GM18520 (cell line): ENCODE results near the gene ECE1.

ENCODE experiments used
- ATAC-seq: cut with Tn5 transposase; IDR thresholded peaks from one replicate; pipeline ENCODE4 v1.9.1; 2021; ENCODE audit not compliant: unreplicated experiment

Gene ECE1

DNA sequence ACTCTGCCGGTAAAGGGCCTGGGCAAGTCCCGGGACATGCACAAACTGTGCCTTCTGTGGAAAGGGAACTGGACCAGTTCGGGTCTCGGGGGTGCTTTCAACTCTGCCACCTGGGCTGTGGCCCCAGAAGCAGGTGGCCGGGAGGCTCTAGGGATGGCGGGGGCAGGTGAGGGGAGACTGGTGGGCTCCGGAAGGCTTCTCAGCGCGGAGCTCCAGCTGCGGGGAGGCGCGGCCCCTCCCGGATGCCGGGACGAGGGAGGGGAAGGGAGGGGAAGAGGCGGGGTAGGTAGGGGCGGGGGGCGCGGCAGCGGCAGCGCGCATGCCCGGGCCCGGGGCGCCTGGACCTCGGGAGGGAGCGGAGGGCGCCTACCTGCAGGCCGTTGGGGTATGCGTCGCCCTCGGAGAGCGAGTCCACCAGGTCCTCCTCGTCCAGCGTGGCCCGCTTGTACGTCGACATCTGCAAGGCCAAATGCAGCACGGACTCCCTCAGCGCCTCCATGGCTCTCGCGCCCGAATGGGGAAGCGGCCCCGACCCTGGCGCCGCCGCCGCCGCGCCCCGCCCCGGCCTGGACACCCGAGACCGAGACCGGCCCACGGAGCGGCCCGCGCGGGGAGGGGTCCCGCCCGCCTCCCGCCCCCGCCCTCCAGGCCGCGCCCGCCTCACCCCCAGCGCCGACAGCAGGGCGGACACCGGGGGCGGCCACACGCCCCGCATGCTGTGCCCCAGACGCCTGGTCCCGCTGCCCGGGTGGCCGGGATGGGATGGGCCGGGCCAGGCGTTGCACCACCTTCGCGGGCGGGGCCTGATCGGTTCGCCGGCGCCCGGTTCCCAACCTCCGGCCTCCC, at the start of gene ECE1:
Gene ECE1 (minus strand): TSS at position 764 of the 846 bp plus-strand sequence. CDS start 49 bp downstream, at position 715.
- no peak for ATAC-seq

DNA sequence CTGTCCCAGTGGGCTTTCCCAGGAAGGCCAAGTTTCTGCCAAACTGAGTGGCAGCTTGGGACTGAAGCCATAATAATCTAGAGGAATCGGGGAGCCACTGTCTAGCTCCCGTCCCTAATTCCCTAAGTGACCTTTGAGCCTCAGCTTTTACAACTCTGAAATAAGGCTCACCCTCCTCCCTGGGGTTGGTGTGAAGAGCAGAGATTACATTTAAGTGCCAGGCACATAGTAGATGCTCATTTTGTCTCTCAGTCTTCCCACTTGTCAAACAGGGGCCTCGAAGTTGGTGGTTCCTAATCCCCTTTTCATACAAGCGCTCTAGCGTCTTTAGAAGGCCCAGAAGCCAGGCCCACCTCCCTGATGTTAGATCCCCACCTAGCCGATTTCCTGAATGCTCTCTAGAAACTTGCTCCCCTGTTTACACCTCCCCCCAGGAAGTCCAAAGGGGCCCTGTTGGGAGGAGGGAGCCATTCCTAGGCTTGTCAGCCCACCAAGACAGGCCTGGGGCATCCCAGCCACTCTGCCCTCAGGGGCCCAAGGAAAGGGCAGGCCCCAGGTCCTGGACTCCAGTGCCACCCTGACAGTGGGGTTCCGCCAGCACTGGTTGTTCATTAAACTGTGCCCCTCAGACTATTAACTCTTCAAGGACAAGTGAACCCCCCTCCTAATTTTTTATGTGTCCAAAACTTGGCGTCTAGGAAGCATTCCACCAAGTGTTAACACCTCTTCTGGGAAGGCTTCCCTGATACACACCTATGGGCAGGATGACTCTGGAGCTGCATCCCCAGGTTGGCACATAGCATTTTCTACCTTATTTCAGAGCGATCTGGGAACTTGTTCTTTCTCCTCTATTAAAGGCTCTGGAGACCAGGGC, 49.3 kb upstream of the ECE1 start:
- no peak for ATAC-seq

DNA sequence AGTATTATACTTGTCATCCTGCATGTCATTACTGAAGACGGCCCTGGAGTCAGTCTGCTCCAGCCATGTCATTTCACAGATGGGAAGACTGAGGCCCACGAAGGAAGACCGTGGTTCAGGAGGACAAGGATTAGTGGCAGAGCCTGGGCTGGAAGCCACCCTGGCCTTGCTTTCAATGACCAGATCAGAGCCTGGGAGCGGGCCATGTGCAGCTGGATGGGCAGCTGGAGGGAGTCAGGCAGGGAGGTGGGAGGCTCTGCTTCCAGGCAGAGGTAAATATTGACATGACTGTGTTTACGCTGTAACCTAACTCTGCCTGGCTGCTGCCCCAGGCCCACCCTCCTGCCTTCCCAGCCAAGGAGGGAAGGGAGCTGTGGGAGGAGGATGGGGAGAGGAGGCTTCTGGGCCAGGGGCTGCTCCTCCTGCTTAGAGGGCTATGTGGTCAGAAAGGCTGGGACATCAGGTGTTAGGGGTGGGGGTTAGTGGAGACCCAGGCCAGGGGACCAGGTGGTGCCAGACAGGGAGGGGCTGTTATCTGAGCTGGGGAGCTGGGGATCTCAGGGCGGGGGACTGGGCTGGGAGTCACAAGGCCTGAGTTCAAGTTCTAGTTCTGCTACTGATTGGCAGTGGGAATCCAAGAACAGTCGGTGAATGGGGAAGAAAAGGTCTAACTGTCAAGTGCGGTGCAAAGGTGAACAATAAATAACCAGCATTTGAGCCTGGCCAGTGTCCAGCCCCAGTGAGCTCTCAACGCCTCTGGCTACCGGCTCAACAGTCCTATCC, 48.5 kb upstream of the ECE1 start:
- no peak for ATAC-seq

- ATAC-seq, result no peak
These were observed 47.8 kb upstream of the ECE1 start for GRCh38 chr1:21337928-21338572.

GRCh38 chr1:21337454-21337927, 47.2 kb upstream of the ECE1 start:
- no peak for ATAC-seq

DNA sequence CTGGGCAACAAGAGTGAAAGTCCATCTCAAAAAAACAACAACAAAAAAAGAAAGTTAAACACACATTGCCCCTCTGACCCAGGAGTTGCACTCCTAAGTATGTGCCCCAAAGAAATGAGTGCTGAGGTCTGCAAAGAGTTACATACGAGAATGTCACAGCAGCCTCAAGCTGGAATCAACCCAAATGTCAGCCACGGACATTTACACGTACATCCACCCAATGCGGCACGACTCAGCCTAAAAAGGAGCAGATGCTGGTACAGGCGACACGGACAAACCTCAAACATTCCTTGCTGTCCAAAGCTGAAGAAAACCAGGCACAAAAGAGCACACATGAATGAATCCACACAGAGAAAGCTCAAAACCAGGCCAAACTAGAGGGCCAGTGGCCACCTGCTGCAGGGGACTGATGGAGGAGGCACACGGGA, 46.8 kb upstream of the ECE1 start:
- no peak for ATAC-seq

- no peak for ATAC-seq
These were observed 45.5 kb upstream of the ECE1 start for GRCh38 chr1:21335750-21336224.

- ATAC-seq, result no peak
These were observed 44.9 kb upstream of the ECE1 start for GRCh38 chr1:21335088-21335691.

- peak; percentile 65 for ATAC-seq
These were observed 44.2 kb upstream of the ECE1 start for GRCh38 chr1:21334214-21335087.

DNA sequence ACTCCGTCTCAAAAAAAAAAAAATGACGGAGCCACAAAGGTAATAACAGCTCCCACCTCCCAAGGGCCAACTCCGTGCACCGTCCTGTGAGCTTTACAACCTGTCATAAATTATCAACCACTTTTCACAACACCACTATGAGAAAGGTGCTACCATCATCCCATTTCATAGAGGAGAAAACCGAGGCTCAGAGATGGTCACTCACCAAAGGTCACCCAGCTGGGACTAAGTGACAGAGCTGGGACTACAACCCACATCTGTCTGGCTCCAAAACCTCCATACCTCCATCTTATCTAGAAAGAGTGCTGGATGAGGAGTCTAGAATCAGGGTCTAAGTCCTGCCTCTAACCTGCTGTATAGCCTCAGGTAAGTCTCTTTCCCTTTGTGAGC, 43.6 kb upstream of the ECE1 start:
- no peak for ATAC-seq

DNA sequence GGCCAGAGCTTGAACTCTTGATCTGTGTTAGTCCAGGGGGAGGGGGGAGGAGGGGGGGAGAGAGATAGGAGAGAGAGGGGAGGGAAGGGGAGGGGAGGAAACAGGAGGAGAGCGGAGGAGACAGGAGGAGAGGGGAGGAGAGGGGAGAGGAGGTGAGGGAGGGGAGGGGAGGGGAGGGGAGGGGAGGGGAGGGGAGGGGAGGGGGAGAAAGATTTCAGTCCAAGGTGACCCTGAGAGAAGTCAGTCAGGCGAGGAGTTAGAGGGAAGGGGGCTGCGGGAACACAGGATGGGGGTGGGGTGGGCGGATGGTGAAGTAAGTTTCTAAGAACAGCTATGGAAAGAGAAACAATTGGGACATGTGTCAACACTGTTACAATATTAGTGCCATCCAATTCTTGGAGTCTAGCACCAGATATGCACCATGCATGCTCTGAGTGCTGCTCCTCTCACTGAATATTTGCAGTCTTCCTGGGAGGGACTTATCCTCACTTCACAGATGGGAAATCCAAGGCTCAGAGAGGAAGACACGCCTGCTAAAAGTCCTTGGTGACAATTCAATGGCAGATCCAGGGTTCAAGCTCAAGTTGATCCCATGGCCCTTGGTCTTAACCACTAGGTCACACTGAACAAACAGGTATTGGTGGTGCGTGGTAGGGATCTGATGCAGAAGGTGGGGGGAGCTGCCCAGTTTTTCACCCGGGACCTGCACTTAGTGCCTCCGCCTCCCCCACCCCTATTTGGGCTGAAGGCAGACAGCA, 42.5 kb upstream of the ECE1 start:
- ATAC-seq, result no peak

- ATAC-seq, result no peak
These were observed 41.7 kb upstream of the ECE1 start for GRCh38 chr1:21331752-21332478.

- ATAC-seq, result no peak
These were observed 40.3 kb upstream of the ECE1 start for GRCh38 chr1:21330544-21330943.

DNA sequence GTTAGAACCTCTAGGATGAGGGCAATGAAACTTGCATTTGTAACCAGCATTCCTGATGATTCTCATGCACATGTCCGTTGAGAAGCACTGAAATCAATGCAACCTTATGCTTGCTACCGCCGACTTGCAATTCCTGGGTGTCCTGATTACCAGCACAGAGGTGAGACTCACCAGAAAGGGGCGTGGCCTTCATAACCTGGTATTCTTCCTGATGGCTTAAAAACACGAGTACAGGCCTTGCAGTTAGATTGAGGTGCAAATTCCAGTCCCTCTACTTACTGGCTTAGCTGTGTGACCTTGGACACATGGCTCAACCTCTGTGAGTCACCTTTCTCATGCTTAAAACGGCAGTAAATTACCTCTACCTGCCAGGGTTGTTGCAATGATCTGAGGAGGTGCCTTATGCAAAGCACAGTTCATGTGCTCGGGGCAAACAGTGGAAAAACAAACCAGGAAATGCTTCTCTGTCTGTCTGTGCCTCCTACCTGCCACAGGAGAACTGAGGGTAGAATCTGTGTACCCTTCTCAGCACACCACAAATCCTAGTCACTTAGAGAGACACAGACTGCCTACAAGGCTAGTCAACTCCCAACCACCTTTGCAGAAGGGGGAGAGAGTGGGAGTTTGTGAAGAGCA, 39.1 kb upstream of the ECE1 start:
- ATAC-seq, result no peak

GRCh38 chr1:21327566-21328323, 37.5 kb upstream of the ECE1 start:
- ATAC-seq, result no peak

DNA sequence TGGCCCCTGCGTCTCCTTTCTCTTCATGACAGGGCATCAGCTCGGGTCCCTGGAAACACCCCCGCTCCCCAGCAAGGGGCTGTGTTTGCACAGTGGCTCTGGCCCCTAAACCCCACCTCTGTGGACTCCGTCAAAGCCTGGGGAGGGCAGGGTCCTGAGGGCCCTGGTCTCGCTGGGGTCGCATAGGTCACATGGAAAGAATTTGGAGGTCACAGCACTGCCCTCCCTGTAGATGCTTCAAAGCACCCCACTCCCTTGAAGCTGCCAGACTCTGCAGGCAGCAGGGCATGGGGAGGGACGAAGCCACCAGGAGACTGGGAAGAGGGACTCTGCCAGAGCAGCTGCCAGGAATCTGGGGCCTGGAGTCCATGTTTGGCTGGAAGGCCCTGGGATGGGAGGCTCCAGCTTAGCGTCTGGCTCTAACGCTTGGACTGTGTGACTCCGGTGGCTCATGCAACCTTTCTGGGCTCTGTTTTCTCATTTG, 36.6 kb upstream of the ECE1 start:
- no peak for ATAC-seq
